ENCODE measurements around the gene DHFR.
"Not testable (repeated sequence)": the region's sequence is repeated elsewhere in the genome, so short reads cannot be mapped to it uniquely, and the experiment has no call there.

The DHFR gene

DNA sequence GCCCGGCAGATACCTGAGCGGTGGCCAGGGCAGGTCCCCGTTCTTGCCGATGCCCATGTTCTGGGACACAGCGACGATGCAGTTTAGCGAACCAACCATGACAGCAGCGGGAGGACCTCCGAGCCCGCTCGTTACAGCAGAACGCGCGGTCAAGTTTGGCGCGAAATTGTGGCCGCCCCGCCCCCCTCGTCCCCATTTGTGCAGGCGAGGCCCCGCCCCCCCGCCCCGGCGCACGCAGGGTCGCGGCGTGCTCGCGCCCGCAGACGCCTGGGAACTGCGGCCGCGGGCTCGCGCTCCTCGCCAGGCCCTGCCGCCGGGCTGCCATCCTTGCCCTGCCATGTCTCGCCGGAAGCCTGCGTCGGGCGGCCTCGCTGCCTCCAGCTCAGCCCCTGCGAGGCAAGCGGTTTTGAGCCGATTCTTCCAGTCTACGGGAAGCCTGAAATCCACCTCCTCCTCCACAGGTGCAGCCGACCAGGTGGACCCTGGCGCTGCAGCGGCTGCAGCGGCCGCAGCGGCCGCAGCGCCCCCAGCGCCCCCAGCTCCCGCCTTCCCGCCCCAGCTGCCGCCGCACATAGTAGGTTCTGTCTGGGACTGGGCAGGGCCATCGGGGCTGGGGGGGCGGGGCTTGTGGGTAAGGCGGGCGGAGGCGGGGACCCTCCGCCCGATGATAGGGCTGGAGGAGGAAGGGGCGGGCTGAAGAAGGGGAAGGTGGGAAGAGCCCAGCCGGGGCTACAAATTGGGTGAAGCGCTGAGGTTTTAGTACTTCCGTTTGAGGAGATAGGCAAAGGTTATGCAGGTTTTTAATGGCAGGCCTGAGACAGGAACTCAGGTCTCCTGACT, at the start of gene DHFR, which contains the start of gene MSH3:
DHFR (minus strand) TSS at position 593 of the 840 bp plus-strand sequence; CDS start at position 99, 494 bp downstream.
MSH3 (plus strand) TSS at position 262 of the 840 bp plus-strand sequence; CDS start at position 338, 76 bp downstream.
- peak; percentile 80 to 91 (median 84) for DNase-seq (ENCODE audit: low read depth in 3 of 3)

DNA sequence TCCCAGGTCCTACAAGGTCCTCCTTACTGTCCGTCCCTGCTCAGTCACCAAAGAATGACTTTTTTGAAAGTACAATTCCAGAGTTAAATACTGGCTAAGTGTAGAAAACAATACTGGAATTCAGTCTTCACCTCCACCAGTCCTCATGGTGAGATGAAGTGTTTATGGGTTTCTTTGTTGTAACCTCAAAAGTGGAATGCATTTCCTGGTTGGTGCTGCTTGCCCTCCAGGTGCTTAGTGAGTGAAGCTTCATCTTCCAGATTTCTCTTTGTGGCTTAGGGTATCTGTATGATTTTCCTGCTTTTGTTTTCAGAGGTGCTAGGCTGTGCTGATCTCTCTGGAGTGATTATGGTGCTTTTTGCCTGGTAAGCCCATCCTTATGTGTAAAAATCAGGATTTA, 49.4 kb upstream of the DHFR start:
- no peak for DNase-seq (ENCODE audit: low read depth in 3 of 3)

DNA sequence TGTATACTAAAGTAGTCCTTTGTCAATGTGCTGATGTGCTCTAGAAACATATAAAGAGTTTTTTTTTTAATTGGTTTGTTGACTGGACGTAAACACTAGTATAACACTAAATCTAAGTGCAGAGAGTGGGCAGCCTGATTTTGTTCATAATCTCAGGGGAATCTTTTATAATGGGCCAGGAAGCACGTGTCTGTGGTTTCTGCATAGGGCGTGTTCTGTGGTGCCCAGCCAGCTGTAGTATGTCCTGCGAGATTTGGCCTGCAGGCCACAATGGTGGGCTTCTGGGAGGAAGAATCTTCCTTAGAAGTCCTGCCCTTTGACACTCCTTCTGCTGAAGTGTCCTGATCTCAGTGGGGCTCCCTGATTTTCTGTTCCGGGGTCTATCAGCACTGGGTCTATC, 49.0 kb upstream of the DHFR start:
- DNase-seq (ENCODE audit: low read depth in 3 of 3) = no peak

DNA sequence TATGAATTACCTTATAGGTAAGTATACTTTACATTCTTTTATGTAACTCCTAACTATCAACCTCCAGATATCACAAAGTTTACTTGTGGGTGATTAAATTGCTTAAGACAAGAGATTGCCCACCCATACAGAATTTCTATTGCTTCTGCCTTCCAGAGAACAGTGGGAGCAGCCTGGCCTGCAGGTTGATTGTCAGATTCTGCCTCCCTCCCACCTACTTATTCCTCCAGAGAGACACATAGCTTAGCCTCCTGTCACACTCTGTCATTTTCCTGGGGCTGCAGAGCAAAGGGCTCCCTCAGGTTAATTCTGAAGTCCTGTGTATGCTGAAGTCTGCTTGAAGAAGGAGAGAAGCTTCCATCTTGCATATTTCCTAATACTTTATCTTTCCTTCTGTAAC, 48.5 kb upstream of the DHFR start:
- DNase-seq (ENCODE audit: low read depth in 3 of 3) = no peak

DNA sequence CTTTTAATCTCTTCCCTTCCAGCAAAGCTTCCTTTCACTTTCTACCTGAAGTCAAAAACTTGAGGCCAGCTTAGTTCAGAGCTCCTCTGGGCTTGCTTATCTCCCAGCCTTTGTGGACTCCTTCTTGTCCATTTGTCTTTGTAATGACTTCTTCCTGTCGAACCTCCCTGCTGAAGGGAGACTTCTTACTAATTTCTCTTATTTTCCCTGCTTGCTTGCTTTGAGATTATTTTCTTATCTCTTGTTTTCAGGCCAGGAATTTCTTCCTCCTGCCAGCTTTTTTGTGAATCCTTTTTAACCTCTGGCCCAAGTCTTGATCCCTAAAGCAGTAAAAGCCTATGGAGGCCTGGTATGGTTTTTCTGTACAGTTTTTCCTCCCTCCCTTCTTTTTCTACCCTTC, 46.8 kb upstream of the DHFR start:
- no peak for DNase-seq (ENCODE audit: low read depth in 3 of 3)

DNA sequence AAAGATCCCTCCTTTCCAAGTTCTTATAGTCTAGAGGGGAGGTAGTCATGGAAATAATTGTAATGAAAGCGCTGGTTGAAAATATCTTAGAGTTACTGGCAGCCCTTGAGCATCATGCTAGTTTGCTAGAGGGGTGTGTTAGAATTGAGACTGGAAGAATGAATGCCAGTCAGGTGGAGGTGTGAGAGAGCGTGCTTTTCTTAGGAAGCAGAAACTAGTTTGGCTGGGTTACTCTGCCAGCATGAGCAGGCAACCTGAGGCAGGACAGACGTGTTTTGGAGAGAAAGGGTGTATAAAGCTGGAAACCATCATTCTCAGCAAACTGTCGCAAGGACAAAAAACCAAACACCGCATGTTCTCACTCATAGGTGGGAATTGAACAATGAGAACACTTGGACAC, 43.6 kb upstream of the DHFR start:
- no peak for DNase-seq (ENCODE audit: low read depth in 3 of 3)

DNA sequence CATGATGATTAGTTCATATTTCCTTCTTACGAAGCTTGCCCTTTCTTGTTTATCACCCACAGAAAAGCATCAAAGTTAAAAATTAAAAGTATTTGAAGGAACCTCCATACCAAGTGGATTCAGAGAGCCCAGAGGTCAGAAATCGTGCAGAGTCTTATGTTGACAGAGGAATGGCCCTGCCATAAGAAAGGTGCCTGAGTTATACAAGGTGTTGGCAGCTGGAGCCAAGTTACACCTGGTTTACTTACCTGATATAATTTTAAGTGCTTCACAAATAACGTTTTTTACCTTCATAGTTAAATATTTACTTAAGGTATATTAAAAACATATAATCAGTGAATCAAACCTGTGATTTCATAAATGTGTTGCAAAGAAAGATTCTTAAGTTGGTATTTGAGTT, 42.3 kb upstream of the DHFR start:
- DNase-seq (ENCODE audit: low read depth in 3 of 3) = no peak

DNA sequence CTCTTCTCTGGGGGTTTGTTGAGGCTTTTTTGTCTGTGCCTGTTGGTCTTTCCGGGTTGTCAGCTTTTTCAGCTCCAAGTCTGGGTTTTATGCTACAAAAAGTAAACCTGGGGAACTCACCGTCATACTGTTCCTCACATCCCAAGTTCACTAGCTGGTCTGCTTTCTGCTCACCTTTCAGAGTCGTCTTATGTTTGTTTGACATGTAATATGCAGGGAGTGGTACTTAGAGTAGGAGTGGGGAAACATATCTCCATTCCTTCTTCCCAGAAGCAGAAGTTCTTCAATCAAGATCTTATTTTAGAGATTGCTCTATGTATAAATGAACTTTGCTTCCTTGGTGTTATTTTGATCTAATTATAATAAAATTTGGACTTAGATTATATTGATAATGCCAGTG, 41.7 kb upstream of the DHFR start:
- no peak for DNase-seq (ENCODE audit: low read depth in 3 of 3)

DNA sequence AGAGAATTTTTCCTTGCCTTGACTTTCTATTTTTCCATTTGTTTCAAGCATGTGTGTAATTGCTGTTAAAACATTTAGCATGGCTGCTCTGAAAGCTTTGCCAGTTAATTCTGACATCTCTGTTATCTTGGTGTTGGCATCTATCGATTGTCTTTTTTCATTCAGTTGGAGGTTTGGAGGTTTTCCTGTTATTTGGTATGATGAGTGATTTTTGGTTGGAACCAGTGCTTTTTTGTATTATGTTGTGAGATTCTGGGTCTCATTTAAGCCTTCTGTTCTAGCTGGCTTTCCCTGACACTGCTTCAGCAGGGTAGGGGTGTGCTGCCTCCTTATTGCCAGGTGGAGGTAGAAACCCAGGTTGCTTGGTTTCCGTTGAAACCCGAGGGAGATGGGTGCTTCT, 40.9 kb upstream of the DHFR start:
- DNase-seq (ENCODE audit: low read depth in 3 of 3) = no peak

DNA sequence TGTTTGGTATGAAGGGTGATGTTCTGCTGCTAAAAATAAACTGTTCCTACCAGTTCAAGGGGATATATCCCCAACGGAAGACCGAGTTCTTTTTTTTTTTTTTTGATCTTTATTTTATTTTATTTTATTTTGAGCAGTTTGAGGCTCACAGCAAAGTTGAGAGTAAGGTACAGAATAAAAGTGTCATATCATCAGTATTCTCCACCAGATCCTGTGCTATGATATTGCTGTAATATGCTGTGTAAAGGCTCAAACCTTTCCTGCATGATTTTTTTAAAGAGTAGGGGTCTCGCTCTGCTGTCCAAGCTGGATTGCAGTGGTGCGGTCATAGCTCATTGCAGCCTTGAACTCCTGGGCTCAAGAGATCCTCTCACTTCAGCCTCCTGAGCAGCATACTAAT, 34.8 kb upstream of the DHFR start:
- DNase-seq (ENCODE audit: low read depth in 3 of 3) = no peak

DNA sequence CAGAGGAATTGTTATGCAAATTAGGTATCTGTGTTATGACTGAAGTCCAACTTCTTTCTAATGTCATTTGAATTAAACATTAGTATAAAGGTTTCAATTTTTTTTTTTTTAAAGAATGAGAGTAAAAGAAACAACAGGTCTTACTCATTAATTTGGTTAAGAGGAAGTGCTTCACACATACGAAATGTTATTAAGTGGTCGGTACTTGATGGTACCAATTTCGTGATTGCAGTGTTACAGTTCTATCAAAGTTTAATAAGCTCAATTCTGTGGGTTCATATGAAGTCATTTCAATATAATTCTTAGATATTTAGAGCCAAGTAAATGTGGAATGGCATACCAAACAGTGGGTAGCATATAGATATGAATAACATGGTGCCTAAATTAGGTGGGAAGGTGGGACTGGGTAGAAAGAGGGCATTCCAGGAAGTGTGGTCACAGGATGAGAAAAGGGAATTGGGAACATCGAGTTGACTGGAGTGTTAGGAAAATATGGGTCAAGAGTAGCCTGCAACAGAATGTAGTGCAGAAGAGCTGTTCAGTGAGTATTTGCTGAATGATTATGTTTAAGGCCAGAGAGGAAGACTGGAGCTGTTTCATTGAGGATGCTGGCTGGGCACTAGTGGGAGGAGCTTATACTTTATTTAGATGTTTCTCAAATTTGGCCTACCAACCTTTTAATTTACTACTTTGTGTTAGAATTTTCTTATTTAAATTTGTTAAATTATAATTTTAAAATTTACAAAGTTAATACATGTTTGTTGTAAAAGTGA, 34.1 kb upstream of the DHFR start:
- no peak for DNase-seq (ENCODE audit: low read depth in 3 of 3)

DNA sequence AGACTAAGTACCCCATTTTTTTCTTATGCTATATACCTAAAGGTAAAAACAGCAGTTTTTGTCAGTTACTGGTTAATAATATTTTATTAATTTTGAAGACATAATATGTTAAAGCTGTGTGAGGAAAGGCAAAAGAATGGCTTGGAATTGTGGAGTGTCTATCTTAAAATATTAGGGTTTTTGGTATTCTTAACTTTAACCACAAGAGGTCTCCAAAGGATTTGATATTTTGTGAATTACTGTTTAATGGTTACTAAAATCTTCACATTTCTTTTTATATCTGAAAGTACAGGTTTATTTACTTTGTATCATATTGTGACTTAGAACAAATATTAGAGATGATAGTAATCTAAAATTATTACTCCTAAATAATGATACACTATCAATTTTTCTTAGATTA, 32.0 kb upstream of the DHFR start:
- DNase-seq (ENCODE audit: low read depth in 3 of 3) = no peak

DNA sequence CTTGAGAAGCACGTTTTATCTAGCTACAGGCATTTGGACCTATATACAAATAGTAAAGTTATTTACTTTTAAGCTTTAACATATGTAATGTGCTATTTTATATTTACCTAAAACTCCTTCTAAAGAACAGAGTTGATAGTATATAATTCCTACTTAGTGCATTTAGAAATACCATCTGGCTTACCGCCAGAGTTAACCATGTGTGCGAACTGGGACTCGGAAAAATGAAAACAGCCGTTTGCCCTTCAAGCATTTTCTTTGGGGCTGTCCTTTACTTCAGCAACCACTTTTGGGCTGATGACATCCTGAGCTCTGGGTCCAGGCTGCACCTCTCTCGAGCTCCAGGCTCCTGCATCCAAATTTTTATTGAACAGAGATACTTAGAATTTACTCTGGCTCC, 21.9 kb upstream of the DHFR start:
- no peak for DNase-seq (ENCODE audit: low read depth in 3 of 3)

DNA sequence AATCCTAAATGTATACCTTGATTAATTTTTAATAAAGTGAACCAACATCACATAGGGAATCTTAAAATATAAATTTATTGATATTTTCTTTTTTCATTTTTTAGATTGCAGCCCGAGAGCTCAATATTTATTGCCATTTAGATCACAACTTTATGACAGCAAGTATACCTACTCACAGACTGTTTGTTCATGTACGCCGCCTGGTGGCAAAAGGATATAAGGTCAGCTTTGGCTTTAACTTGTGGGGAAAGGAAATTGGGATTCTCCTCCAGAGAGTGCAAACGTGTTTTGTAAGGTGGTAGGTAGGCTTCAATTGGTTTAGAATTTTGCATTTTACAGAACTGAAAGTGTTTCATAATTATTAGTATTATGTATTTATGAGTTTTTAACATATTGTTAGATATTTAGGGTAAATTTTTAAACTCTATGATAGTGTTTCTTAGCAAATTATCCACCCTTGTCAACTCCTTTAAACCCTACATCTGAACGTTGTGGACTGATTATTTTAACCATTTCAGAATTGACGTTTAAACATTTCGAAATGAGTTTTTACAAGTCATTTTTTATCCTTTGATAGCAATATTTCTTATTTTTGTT, 17.5 kb upstream of the DHFR start:
- peak; percentile 45 to 64 (median 52) for DNase-seq (ENCODE audit: low read depth in 3 of 3)

DNA sequence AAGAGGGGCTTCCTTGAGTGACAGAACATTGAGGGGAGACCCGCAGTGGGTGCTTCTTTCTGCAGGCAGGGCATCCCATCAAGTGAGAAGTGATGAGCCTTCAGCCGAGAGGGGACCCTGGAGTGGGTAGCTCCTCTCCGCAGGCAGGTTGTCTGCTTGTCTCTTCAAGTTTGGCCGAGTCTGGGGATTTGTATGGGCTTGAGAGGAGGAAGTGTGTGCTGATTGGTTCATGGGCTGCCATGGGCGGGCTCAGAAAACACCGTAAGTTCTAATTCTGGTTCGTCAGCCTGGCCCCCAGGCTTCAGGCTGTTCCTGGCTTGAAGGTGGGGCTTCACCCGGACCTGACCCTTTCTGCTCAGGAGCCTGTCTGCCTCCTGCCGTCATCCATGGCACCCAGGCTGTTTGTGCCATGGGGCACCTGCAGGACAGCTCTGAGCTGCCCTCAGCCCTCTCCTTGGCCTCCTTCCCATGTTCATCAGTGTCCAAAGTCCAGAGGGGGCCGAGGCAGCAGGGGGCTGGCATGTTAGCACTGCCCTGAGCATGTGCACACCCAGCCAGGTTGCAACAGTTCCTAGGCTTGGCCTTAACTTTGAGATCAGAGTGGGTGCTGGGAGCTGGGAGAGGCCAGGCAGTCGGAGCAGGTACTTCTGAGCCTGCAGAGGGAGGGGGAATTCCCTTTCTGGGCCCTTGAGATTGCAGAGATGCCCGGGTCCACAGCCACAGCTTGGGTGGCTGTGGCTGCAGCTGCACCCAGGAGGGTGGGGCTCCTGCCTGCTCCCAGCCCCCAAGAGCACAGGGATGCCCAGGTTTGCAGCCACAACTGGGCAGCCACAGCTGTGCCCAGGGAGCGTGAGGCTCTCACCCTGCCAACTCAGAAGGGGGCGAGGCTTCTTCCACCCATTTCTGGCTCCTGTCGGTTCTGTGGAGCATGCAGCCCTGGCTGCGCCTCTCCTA, 13.5 kb upstream of the DHFR start:
- no peak for DNase-seq (ENCODE audit: low read depth in 3 of 3)

DNA sequence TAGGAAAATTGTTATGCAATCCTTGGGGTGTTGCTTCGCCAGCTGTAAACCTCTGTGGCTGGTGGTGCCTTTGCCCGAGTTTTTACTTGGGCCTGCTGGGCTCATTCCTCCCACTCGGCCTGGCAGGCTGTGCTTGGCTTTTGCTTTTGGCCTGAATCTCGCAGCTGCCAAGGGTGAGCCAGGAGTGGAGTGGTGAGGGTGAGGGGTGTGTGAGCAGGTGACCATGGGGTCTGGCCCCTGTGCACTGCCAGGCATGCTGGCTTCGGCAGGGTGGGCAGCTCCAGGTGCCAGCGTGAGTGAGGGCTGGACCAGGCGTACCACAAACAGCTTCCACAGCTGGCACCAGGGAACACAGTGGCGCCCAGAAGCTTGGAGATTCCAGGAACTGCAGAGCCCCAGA, 12.6 kb upstream of the DHFR start:
- DNase-seq (ENCODE audit: low read depth in 3 of 3) = no peak

DNA sequence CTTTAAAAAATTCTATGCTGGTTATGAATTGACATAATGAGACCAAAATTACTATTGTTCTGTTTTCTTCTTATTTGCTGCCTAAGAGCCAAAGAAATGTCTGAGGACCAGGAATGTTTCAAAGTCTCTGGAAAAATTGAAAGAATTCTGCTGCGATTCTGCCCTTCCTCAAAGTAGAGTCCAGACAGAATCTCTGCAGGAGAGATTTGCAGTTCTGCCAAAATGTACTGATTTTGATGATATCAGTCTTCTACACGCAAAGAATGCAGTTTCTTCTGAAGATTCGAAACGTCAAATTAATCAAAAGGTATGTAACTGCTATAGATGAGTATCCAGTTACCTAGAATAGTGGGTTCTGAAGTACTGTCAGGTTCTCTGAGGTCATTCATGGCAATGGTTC, 10.3 kb upstream of the DHFR start:
- DNase-seq (ENCODE audit: low read depth in 3 of 3) = no peak

DNA sequence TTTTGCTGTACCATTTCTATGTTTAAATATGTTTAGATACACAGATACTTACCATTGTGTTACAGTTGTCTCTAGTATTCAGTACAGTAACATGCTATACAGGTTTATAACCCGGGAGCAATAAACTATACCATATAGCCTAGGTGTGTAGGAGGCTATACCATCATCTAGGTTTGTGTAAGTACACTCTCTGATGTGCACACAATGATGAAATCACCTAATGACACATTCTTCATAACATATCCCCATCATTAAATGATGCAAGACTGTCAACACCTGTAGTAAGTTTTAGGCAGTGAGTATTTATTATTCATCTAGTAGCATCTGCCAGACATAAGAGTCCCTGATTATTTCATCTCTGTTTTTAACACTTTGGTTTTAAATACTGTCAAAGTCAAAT, 7.3 kb upstream of the DHFR start:
- DNase-seq (ENCODE audit: low read depth in 3 of 3) = no peak

DNA sequence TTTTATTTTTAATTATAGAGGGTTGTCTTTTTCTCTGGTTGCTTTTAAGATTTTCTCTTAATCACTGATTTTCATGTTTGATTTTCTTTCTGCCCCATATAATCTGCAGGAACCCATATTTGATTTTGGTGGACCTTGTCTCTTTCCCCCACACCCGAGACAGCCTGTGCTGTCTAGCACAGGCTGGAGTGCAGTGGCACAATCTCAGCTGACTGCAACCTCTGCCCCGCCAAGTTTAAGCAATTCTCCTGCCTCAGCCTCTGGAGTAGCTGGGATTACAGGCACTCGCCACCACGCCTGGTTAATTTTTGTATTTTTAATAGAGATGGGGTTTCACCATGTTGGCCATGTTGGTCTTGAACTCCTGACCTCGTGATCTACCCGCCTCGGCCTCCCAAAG, 5.9 kb upstream of the DHFR start:
- not testable (repeated sequence) for DNase-seq (ENCODE audit: low read depth in 3 of 3)

DNA sequence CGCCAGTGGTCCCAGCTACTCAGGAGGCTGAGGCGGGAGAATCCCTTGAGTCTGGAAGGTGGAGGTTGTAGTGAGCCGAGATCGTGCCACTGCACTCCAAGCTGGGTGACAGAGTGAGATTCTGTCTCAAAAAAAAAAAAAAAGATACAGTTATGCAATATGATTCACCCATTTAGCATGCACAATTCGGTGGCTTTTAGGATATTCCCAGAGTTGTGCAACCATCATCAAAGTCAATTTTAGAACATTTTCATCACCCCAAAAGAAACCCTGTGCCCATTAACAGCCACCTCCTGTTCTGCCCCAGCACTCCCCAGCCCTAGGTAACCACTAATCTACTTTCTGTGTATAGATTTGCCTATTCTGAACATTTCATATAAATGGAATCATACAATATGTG, 4.3 kb upstream of the DHFR start:
- no peak for DNase-seq (ENCODE audit: low read depth in 3 of 3)

DNA sequence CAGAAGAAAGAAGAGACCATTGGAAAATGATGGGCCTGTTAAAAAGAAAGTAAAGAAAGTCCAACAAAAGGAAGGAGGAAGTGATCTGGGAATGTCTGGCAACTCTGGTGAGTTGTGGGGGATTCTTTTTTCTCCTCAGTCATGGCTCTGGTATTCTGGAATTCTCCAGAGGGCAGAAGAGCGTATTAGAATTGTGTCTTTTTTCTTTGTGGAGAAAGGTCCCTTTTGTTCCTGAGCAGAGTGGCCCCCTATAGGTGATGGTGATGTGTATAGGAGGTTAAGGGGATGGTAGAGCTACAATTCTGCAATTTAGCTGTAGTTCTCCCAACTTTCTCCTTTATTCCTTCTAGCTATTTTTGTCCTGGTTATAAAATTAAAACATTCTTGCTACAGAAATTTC, 1.6 kb upstream of the DHFR start:
- no peak for DNase-seq (ENCODE audit: low read depth in 3 of 3)

All from stimulated activated CD4-positive, alpha-beta T cell treated with anti-CD3 and anti-CD28 coated beads, TNF-alpha, amount 100 ng/mL, for 48 hours (primary cell).